Measurements from ENCODE around the gene RNPEPL1.

The RNPEPL1 gene

GRCh38 chr2:240627736-240628506 is 59.6 kb downstream of the RNPEPL1 start (continued):
- TF ChIP-seq, protein P1, sequence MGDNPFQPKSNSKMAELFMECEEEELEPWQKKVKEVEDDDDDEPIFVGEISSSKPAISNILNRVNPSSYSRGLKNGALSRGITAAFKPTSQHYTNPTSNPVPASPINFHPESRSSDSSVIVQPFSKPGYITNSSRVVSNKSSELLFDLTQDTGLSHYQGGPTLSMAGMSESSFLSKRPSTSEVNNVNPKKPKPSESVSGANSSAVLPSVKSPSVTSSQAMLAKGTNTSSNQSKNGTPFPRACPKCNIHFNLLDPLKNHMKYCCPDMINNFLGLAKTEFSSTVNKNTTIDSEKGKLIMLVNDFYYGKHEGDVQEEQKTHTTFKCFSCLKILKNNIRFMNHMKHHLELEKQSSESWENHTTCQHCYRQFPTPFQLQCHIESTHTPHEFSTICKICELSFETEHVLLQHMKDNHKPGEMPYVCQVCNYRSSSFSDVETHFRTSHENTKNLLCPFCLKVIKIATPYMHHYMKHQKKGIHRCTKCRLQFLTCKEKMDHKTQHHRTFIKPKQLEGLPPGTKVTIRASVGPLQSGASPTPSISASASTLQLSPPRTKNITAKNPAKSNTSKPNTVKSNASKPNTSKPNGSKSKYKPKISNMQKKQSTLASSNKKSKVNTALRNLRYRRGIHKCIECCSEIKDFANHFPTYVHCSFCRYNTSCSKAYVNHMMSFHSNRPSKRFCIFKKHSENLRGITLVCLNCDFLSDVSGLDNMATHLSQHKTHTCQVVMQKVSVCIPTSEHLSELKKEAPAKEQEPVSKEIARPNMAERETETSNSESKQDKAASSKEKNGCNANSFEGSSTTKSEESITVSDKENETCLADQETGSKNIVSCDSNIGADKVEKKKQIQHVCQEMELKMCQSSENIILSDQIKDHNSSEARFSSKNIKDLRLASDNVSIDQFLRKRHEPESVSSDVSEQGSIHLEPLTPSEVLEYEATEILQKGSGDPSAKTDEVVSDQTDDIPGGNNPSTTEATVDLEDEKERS (tag by site-specific recombination; IDR thresholded peaks at IDR 0.05) = no peak
- TF ChIP-seq ZNF23 (tag by site-specific recombination; IDR thresholded peaks at IDR 0.05; ENCODE audit: borderline replicate concordance) = no peak

DNA sequence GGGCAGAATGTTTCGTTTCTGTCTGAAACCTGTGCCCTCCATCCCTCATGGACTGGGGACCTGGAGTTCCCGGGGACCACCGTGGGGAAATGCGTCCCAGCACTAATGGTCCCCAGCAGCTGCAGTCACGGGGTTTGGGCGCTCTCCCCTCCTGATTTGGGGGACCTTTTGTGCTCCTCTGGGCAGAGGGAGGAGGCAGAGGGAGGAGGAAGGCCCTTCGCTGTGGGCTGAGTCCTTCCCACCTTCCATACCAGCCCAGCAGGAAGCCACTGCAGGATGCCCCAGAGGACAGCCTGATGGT is 60.2 kb downstream of the RNPEPL1 start:
- CTCF ChIA-PET = no interaction called here
- no peaks in the 10 kb centered on the region for H3K4me1 ChIP-seq (ENCODE audit: control insufficient read depth, insufficient read depth, low read length)
- no peak for TF ChIP-seq HOXC10 (CRISPR knock-in tag; IDR thresholded peaks at IDR 0.05)
- TF ChIP-seq ZNF530 (tag by site-specific recombination; IDR thresholded peaks at IDR 0.05; ENCODE audit: low read depth) = no peak
- TF ChIP-seq, protein P2, sequence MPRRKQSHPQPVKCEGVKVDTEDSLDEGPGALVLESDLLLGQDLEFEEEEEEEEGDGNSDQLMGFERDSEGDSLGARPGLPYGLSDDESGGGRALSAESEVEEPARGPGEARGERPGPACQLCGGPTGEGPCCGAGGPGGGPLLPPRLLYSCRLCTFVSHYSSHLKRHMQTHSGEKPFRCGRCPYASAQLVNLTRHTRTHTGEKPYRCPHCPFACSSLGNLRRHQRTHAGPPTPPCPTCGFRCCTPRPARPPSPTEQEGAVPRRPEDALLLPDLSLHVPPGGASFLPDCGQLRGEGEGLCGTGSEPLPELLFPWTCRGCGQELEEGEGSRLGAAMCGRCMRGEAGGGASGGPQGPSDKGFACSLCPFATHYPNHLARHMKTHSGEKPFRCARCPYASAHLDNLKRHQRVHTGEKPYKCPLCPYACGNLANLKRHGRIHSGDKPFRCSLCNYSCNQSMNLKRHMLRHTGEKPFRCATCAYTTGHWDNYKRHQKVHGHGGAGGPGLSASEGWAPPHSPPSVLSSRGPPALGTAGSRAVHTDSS (tag by site-specific recombination; IDR thresholded peaks at IDR 0.05) = no peak
- TF ChIP-seq ZNF677 (tag by site-specific recombination; IDR thresholded peaks at IDR 0.05) = no peak
- TF ChIP-seq ZNF585B (tag by site-specific recombination; IDR thresholded peaks at IDR 0.05) = no peak
- TF ChIP-seq ZNF138 (tag by site-specific recombination; IDR thresholded peaks at IDR 0.05; ENCODE audit: borderline replicate concordance) = no peak
- TF ChIP-seq ZNF114 (tag by site-specific recombination; IDR thresholded peaks at IDR 0.05) = no peak
- no peak for TF ChIP-seq HOXD13 (CRISPR knock-in tag; IDR thresholded peaks at IDR 0.05; ENCODE audit: borderline replicate concordance)
- no peak for TF ChIP-seq ZNF624 (tag by site-specific recombination; IDR thresholded peaks at IDR 0.05)
- TF ChIP-seq ELK4 (IDR thresholded peaks at IDR 0.05; ENCODE audit: borderline replicate concordance, low read depth, low read length) = no peak
- no peak for TF ChIP-seq ZNF292 (tag by site-specific recombination; IDR thresholded peaks at IDR 0.05; ENCODE audit: borderline replicate concordance, low read depth)
- TF ChIP-seq MYNN (tag by site-specific recombination; IDR thresholded peaks at IDR 0.05; ENCODE audit: borderline replicate concordance) = no peak
- no peak for TF ChIP-seq ZNF776 (tag by site-specific recombination; IDR thresholded peaks at IDR 0.05; ENCODE audit: borderline replicate concordance)
- no peak for TF ChIP-seq BCL11A (tag by site-specific recombination; IDR thresholded peaks at IDR 0.05; ENCODE audit: low read depth)
- TF ChIP-seq ZNF660 (tag by site-specific recombination; IDR thresholded peaks at IDR 0.05) = no peak
- POLR2A ChIA-PET = no interaction called here
- H3K27ac ChIP-seq (ENCODE audit: extremely low read depth, low read depth, low read length) = no peak overlapping the region
- no peaks in the 10 kb centered on the region for H3K36me3 ChIP-seq (ENCODE audit: control insufficient read depth in 2 of 2, insufficient read depth in 1 of 2, low read length in 2 of 2)
- no peaks in the 10 kb centered on the region for H3K9me3 ChIP-seq (ENCODE audit: control insufficient read depth, insufficient read depth, low read depth, low read length)
- no peak overlapping the region for H3K4me3 ChIP-seq (ENCODE audit: low read depth, low read length)
